ENCODE data around the gene RAET1G.

GRCh38 chr6:149919834-149920225 lies 3.1 kb downstream of the RAET1G start:
- TF ChIP-seq CTCF (IDR thresholded peaks at IDR 0.05) (no peak), POLR2A (IDR thresholded peaks at IDR 0.05) (no peak)
